PC-9 (cell line): Measurements from ENCODE around the gene ZDHHC16. TPM values are rescaled to one million over a fixed set of nuclear protein-coding genes. Genes with fewer than 3 reads are reported as not detected.

Experiments used
- BruUV-seq: library from RNA; stranded (reverse); fragments of 400-500 nt; replicated peaks from 2 replicates; lab custom pipeline; 2021; lab: Mats Ljungman, UMichigan
- CTCF ChIA-PET: fragments of 300-600 bp; sonication (Branson Sonifier 250); formaldehyde crosslinking; loops from one replicate; lab custom pipeline; 2022; ENCODE audit warnings: antibody characterized with exemption; lab: Charles Lee
- POLR2A ChIA-PET: fragments of 300-600 bp; sonication (Branson Sonifier 250); formaldehyde crosslinking; loops from one replicate; lab custom pipeline; 2022; ENCODE audit warnings: antibody characterized with exemption; ENCODE audit not compliant: unreplicated experiment; lab: Charles Lee
- DNase-seq, 2 experiments: peaks; one replicate each; pipeline versions ENCODE4 v3.0.0 to v3.0.0-alpha.2; 2015 to 2022; ENCODE audit warnings: mixed read lengths in 1 of 2
- H2AFZ ChIP-seq: fragments of 200-600 bp; sonication (generic); 2 replicates; pipeline ENCODE4 v1.8.1; 2017; ENCODE audit warnings: antibody characterized with exemption
- H3F3A ChIP-seq: fragments of 200-600 bp; sonication (generic); 2 replicates; pipeline ENCODE4 v1.8.1; 2017; ENCODE audit warnings: antibody characterized with exemption, mild to moderate bottlenecking, low read depth; ENCODE audit not compliant: insufficient read depth
- H3K27ac ChIP-seq: fragments of 200-600 bp; sonication (generic); 2 replicates; pipeline ENCODE4 v1.6.1; 2016; ENCODE audit warnings: mixed run types
- H3K27me3 ChIP-seq: fragments of 200-600 bp; sonication (generic); 2 replicates; pipeline ENCODE4 v1.6.1; 2016; ENCODE audit warnings: low read depth, mixed run types; ENCODE audit not compliant: insufficient read depth
- H3K36me3 ChIP-seq: fragments of 200-600 bp; sonication (generic); 2 replicates; pipeline ENCODE4 v1.6.1; 2016; ENCODE audit warnings: low read depth, mixed run types
- H3K4me1 ChIP-seq: fragments of 200-600 bp; sonication (generic); replicated peaks from 2 replicates; pipeline ENCODE4 v1.6.1; 2016; ENCODE audit warnings: mixed run types; ENCODE audit not compliant: insufficient read depth
- H3K4me2 ChIP-seq: fragments of 200-600 bp; sonication (generic); 2 replicates; pipeline ENCODE4 v1.6.1; 2017; ENCODE audit warnings: mixed run types
- H3K4me3 ChIP-seq: fragments of 200-600 bp; sonication (generic); 2 replicates; pipeline ENCODE4 v1.6.1; 2016; ENCODE audit warnings: mixed run types
- H3K79me2 ChIP-seq: fragments of 200-600 bp; sonication (generic); 2 replicates; pipeline ENCODE4 v1.6.1; 2017; ENCODE audit warnings: low read depth, mixed run types
- H3K9me2 ChIP-seq: fragments of 200-600 bp; sonication (generic); 2 replicates; pipeline ENCODE4 v1.8.1; 2017; ENCODE audit warnings: mild to moderate bottlenecking; ENCODE audit not compliant: insufficient read depth
- H3K9me3 ChIP-seq: fragments of 200-600 bp; sonication (generic); 2 replicates; pipeline ENCODE4 v1.8.1; 2016; ENCODE audit warnings: low read depth; ENCODE audit not compliant: insufficient read depth
- H4K20me1 ChIP-seq: fragments of 200-600 bp; sonication (generic); 2 replicates; pipeline ENCODE4 v1.8.1; 2017; ENCODE audit not compliant: insufficient read depth
- EZH2 ChIP-seq: fragments of 200-600 bp; sonication (generic); IDR thresholded peaks from 2 replicates; pipeline ENCODE4 v1.8.0; 2017; ENCODE audit warnings: antibody characterized with exemption, low read depth
- intact Hi-C: fragments of 100-400 bp; cut with micrococcal nuclease; formaldehyde crosslinking; loops from one replicate; pipeline ENCODE4 v1.10.0; 2022; ENCODE audit not compliant: unreplicated experiment
- total RNA-seq: library from RNA; stranded (reverse); gene quantifications from 2 replicates; pipeline ENCODE4 v1.2.3, GENCODE V29; 2021
- TF ChIP-seq, protein P1 (sequence below): fragments of 200-600 bp; sonication (generic); conservative IDR thresholded peaks from 2 replicates; pipeline ENCODE4 v1.6.1; 2017; ENCODE audit warnings: mixed run types, antibody characterized with exemption, mild to moderate bottlenecking, moderate library complexity

The ZDHHC16 gene
- total RNA-seq, 1 experiment from 2014 or later: 29.6 TPM

DNA sequence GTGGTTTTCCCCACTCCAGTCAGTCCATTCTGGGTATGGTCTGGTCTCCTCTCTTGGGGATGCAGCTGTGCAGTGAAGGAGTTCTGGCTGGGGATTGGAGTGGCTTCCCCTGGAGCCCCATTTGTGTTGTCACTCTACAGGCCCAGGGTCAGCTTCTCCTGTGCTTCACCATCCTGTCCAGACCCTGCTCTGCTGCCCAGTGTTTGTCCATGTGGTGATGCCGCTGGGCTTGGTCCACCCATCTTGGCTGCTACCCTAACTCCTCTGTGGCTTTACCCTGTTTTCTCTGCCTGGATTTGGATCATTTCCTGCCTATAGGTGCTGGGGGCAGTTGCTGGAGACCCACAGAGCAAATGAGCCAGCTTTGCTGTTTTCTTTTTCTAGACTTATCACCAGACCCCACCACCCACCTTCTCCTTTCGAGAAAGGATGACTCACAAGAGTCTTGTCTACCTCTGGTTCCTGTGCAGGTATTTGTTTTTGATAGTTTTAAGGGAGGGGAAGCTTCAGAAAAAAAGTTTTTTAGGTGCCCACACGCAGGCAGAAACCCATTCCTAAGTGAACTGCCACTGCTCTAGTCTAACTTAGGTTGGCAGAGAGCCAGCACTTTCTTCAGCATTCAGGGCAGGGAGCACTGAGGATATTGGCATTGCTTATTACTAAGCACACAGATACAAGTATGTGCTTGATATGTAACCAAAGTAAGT, 8.5 kb downstream of the ZDHHC16 start:
- Histone ChIP-seq H3K9me2 (no peaks in the 10 kb centered on the region), H3K79me2 (peaks cover 10% of the 10 kb centered on the region), H3K4me2 (no peak overlapping the region), H3K27ac (no peak overlapping the region), H3K4me1 (no peaks in the 10 kb centered on the region), H3K36me3 (no peaks in the 10 kb centered on the region), H3F3A (peaks cover 3% of the 10 kb centered on the region; the same call in 1 of the 2 replicates), H2AFZ (no peak overlapping the region), H3K27me3 (no peaks in the 10 kb centered on the region), H4K20me1 (no peaks in the 10 kb centered on the region), H3K9me3 (no peaks in the 10 kb centered on the region), H3K4me3 (no peak overlapping the region)
- DNase-seq: no peak
- BruUV-seq: no TSS peak
- ChIA-PET CTCF (no interaction called here), POLR2A (interaction anchor here (0.6 kb wide), 1 partner anchor 18 kb away, joined by 13 read pairs; no protein-coding TSS in a partner anchor)
- intact Hi-C loops: no loop called here
- no peak for TF ChIP-seq EZH2
- TF ChIP-seq, protein P1, sequence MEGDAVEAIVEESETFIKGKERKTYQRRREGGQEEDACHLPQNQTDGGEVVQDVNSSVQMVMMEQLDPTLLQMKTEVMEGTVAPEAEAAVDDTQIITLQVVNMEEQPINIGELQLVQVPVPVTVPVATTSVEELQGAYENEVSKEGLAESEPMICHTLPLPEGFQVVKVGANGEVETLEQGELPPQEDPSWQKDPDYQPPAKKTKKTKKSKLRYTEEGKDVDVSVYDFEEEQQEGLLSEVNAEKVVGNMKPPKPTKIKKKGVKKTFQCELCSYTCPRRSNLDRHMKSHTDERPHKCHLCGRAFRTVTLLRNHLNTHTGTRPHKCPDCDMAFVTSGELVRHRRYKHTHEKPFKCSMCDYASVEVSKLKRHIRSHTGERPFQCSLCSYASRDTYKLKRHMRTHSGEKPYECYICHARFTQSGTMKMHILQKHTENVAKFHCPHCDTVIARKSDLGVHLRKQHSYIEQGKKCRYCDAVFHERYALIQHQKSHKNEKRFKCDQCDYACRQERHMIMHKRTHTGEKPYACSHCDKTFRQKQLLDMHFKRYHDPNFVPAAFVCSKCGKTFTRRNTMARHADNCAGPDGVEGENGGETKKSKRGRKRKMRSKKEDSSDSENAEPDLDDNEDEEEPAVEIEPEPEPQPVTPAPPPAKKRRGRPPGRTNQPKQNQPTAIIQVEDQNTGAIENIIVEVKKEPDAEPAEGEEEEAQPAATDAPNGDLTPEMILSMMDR: no peak

DNA sequence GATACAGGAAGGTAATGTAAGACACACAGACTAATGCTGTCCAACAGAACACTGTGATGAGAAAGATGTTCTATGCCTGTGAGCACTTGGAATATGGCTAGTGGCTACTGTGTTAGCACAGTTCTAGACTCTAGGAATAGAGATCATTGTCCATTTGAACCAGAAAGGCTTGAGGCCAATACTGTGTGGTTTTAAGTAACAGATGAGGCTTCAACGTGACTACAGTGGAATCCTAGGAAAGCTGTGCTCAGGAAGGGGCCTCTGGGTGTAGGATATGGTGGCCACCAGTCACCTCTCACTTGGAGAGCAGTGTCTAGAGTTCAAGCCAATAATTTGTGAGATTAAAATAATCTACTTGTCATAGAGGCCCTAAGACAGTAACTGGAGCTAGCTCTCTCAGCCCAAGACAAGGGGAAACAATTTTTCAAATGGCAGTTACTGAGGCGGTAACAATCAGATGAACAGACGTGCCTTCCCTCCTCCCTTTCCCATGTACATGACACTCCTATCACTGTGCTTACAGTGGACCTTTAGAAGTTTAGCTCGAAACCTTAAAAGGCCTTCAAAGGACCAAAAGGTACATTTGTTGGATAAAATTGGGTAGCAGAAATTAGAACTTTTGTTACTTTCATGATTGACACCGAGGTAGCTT, 10.2 kb downstream of the ZDHHC16 start:
- POLR2A ChIA-PET: no interaction called here
- Histone ChIP-seq H3K4me1 (no peaks in the 10 kb centered on the region), H3K9me3 (no peaks in the 10 kb centered on the region), H4K20me1 (no peaks in the 10 kb centered on the region), H2AFZ (no peak overlapping the region), H3F3A (peaks cover 3% of the 10 kb centered on the region; the same call in 1 of the 2 replicates), H3K79me2 (no peaks in the 10 kb centered on the region), H3K9me2 (no peaks in the 10 kb centered on the region), H3K36me3 (no peaks in the 10 kb centered on the region), H3K4me3 (no peak overlapping the region), H3K27me3 (no peaks in the 10 kb centered on the region), H3K4me2 (no peak overlapping the region), H3K27ac (no peak overlapping the region)
- intact Hi-C loops: no loop called here
- no peak for DNase-seq
- CTCF ChIA-PET: interaction anchor here (0.6 kb wide), 1 partner anchor 103 kb away, joined by 3 read pairs; no protein-coding TSS in a partner anchor
- TF ChIP-seq, protein P1: no peak
- no peak for TF ChIP-seq EZH2
- no TSS peak for BruUV-seq

GRCh38 chr10:97456686-97457065, 10.7 kb downstream of the ZDHHC16 start:
- BruUV-seq: no TSS peak
- H3K9me3 ChIP-seq: no peaks in the 10 kb centered on the region
- ChIA-PET CTCF (no interaction called here), POLR2A (interaction anchor here (0.7 kb wide), 1 partner anchor 44 kb away, joined by 10 read pairs; no protein-coding TSS in a partner anchor)
- H3K9me2 ChIP-seq: no peaks in the 10 kb centered on the region
- H3F3A ChIP-seq: peaks cover 3% of the 10 kb centered on the region; the same call in 1 of the 2 replicates
- H3K4me2 ChIP-seq: no peak overlapping the region
- TF ChIP-seq, protein P1: no peak
- H3K27ac ChIP-seq: no peak overlapping the region
- no peak for DNase-seq
- intact Hi-C loops: no loop called here
- no peaks in the 10 kb centered on the region for H3K79me2 ChIP-seq
- no peaks in the 10 kb centered on the region for H3K4me1 ChIP-seq
- no peak overlapping the region for H2AFZ ChIP-seq
- H4K20me1 ChIP-seq: no peaks in the 10 kb centered on the region
- no peak overlapping the region for H3K4me3 ChIP-seq
- no peaks in the 10 kb centered on the region for H3K36me3 ChIP-seq
- no peaks in the 10 kb centered on the region for H3K27me3 ChIP-seq
